HepG2 (cell line): ENCODE data around the gene MLLT11. TPM values are rescaled to one million over a fixed set of nuclear protein-coding genes. Genes with fewer than 3 reads are reported as not detected.

Experiments used
- AKNA ChIP-seq: sonication (generic); formaldehyde crosslinking; IDR thresholded peaks from 2 replicates; pipeline ENCODE4 v1.4.0; 2020; ENCODE audit warnings: missing genetic modification reagents, borderline replicate concordance
- ELF4 ChIP-seq: sonication (generic); formaldehyde crosslinking; IDR thresholded peaks from 2 replicates; pipeline ENCODE4 v1.5.0; 2020; ENCODE audit warnings: missing genetic modification reagents, mild to moderate bottlenecking, moderate library complexity, borderline replicate concordance
- HCFC1 ChIP-seq: fragments of 150-350 bp; IDR thresholded peaks from 2 replicates; pipeline ENCODE4 v1.6.1; 2014; ENCODE audit warnings: low read depth, low read length
- HDAC6 ChIP-seq: fragments of 200-600 bp; sonication (generic); IDR thresholded peaks from 2 replicates; pipeline ENCODE4 v1.7.0; 2017; ENCODE audit warnings: mild to moderate bottlenecking, antibody characterized with exemption, low read length, low read depth
- KDM5B ChIP-seq: sonication (generic); formaldehyde crosslinking; IDR thresholded peaks from 2 replicates; pipeline ENCODE4 v1.4.0; 2020; ENCODE audit warnings: missing genetic modification reagents, mild to moderate bottlenecking, borderline replicate concordance
- KLF13 ChIP-seq: sonication (generic); formaldehyde crosslinking; IDR thresholded peaks from 2 replicates; pipeline ENCODE4 v1.4.0; 2020; ENCODE audit warnings: mild to moderate bottlenecking, missing genetic modification reagents
- MLXIP ChIP-seq: sonication (generic); formaldehyde crosslinking; IDR thresholded peaks from 2 replicates; pipeline ENCODE4 v1.9.0; 2021; ENCODE audit warnings: missing genetic modification reagents, borderline replicate concordance
- MXD3 ChIP-seq: IDR thresholded peaks from 2 replicates; pipeline ENCODE4 v1.6.1; 2016; ENCODE audit warnings: mild to moderate bottlenecking, missing biosample characterization, missing genetic modification reagents
- NAIF1 ChIP-seq: sonication (generic); formaldehyde crosslinking; IDR thresholded peaks from 2 replicates; pipeline ENCODE4 v1.5.0; 2020; ENCODE audit warnings: mild to moderate bottlenecking, missing genetic modification reagents, borderline replicate concordance
- PITX1 ChIP-seq: sonication (generic); formaldehyde crosslinking; IDR thresholded peaks from 2 replicates; pipeline ENCODE4 v1.5.1; 2020; ENCODE audit warnings: mild to moderate bottlenecking, missing genetic modification reagents
- TBX3 ChIP-seq: fragments of 450-650 bp; IDR thresholded peaks from 2 replicates; pipeline ENCODE4 v1.6.1; 2017; ENCODE audit warnings: antibody characterized with exemption, mild to moderate bottlenecking, inconsistent platforms, borderline replicate concordance
- XRCC5 ChIP-seq: fragments of 200-400 bp; formaldehyde crosslinking; optimal IDR thresholded peaks from 2 replicates; pipeline ENCODE3; 2017; ENCODE audit warnings: mild to moderate bottlenecking, low read length
- ZNF160 ChIP-seq: sonication (generic); formaldehyde crosslinking; IDR thresholded peaks from 2 replicates; pipeline ENCODE4 v1.8.0; 2022; ENCODE audit warnings: mild to moderate bottlenecking, inconsistent platforms, missing genetic modification reagents
- ZNF329 ChIP-seq: sonication (generic); formaldehyde crosslinking; IDR thresholded peaks from 2 replicates; pipeline ENCODE4 v1.9.0; 2021; ENCODE audit warnings: low read depth, mild to moderate bottlenecking, missing genetic modification reagents
- ZNF543 ChIP-seq: sonication (generic); formaldehyde crosslinking; IDR thresholded peaks from 2 replicates; pipeline ENCODE4 v1.4.0; 2020; ENCODE audit warnings: mild to moderate bottlenecking, missing genetic modification reagents
- ZNF570 ChIP-seq: sonication (generic); formaldehyde crosslinking; IDR thresholded peaks from 2 replicates; pipeline ENCODE4 v1.4.0; 2020; ENCODE audit warnings: mild to moderate bottlenecking, missing genetic modification reagents, borderline replicate concordance
- polyA plus RNA-seq, 8 experiments: library from polyadenylated mRNA; depleted of rRNA in 3 of 8; stranded (reverse) in 7 of 8; unstranded in 1 of 8; fragments of >200 nt; fragmentation: Illumina TruSeq in 4 of 8; extraction: Trizol in 4 of 8; gene quantifications; 2 replicates each; pipeline versions ENCODE4 v1.2.1 to v1.2.3, GENCODE V29; 2011 to 2016; ENCODE audit warnings: low read depth in 4 of 8, missing spikeins in 1 of 8, mixed read lengths in 1 of 8; ENCODE audit not compliant: insufficient read depth in 1 of 8
- total RNA-seq, 5 experiments: library from RNA; depleted of rRNA; stranded (reverse); fragments of >200 nt; fragmentation: Illumina TruSeq; extraction: Trizol; gene quantifications; 2 replicates each; pipeline ENCODE4 v1.2.3, GENCODE V29; 2016; ENCODE audit warnings: low read depth in 1 of 5
- TF ChIP-seq, protein P1 (sequence below): sonication (generic); formaldehyde crosslinking; IDR thresholded peaks from 2 replicates; pipeline ENCODE4 v1.5.0; 2020; ENCODE audit warnings: missing genetic modification reagents, mild to moderate bottlenecking, borderline replicate concordance
- TF ChIP-seq, protein P2 (sequence below): sonication (generic); formaldehyde crosslinking; IDR thresholded peaks from 2 replicates; pipeline ENCODE4 v1.5.1; 2020; ENCODE audit warnings: mild to moderate bottlenecking, missing genetic modification reagents, borderline replicate concordance

The MLLT11 gene
- total and polyA plus RNA-seq, 2 of the 13 experiments (the other 11 are each of a cell fraction or from before 2014, with no cell fraction given) = 0.21 to 0.22 TPM

DNA sequence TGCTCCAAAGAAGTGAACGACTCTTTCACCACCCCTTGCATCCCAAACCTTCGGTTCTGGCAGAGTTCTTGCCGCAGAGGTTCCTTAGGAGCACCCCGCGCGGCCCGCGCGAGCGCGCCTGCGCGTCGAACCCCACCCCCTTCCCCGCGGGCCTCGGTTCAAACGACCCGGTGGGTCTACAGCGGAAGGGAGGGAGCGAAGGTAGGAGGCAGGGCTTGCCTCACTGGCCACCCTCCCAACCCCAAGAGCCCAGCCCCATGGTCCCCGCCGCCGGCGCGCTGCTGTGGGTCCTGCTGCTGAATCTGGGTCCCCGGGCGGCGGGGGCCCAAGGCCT lies 12.6 kb upstream of the MLLT11 start, which contains the start of gene C1orf56 (continued):
- TF ChIP-seq, protein P1, sequence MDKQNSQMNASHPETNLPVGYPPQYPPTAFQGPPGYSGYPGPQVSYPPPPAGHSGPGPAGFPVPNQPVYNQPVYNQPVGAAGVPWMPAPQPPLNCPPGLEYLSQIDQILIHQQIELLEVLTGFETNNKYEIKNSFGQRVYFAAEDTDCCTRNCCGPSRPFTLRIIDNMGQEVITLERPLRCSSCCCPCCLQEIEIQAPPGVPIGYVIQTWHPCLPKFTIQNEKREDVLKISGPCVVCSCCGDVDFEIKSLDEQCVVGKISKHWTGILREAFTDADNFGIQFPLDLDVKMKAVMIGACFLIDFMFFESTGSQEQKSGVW (CRISPR knock-in tag) = no peak
- TF ChIP-seq, protein P2, sequence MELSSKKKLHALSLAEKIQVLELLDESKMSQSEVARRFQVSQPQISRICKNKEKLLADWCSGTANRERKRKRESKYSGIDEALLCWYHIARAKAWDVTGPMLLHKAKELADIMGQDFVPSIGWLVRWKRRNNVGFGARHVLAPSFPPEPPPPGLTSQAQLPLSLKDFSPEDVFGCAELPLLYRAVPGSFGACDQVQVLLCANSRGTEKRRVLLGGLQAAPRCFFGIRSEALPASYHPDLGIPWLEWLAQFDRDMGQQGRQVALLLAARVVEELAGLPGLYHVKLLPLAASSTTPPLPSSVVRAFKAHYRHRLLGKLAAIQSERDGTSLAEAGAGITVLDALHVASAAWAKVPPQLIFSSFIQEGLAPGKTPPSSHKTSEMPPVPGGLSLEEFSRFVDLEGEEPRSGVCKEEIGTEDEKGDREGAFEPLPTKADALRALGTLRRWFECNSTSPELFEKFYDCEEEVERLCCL = no peak
- no peak for TF ChIP-seq KLF13 (CRISPR knock-in tag)
- TF ChIP-seq ZNF329 = no peak
- peak; percentile 1; the same call in 1 of the 2 replicates for TF ChIP-seq MXD3 (CRISPR knock-in tag)
- no peak for TF ChIP-seq ELF4 (CRISPR knock-in tag)
- no peak for TF ChIP-seq ZNF543 (CRISPR knock-in tag)
- TF ChIP-seq PITX1 = no peak
- TF ChIP-seq NAIF1 (CRISPR knock-in tag) = no peak
- TF ChIP-seq XRCC5 = peak; percentile 47
- no peak for TF ChIP-seq HCFC1
- no peak for TF ChIP-seq ZNF570 (CRISPR knock-in tag)
- TF ChIP-seq ZNF160 = no peak
- no peak for TF ChIP-seq HDAC6
- TF ChIP-seq KDM5B (CRISPR knock-in tag) = no peak
- TF ChIP-seq MLXIP (CRISPR knock-in tag) = no peak
- TF ChIP-seq TBX3 = no peak
- no peak for TF ChIP-seq AKNA (CRISPR knock-in tag)
